ENCODE measurements around the gene SLC25A25. TPM values are rescaled to one million over a fixed set of nuclear protein-coding genes. Genes with fewer than 3 reads are reported as not detected.
A peak's percentile ranks its signal among the peaks of the same experiment; 100 is the strongest.

Gene SLC25A25
- total RNA-seq, 2 experiments from 2014 or later, result 16.9 to 17.7 TPM

DNA sequence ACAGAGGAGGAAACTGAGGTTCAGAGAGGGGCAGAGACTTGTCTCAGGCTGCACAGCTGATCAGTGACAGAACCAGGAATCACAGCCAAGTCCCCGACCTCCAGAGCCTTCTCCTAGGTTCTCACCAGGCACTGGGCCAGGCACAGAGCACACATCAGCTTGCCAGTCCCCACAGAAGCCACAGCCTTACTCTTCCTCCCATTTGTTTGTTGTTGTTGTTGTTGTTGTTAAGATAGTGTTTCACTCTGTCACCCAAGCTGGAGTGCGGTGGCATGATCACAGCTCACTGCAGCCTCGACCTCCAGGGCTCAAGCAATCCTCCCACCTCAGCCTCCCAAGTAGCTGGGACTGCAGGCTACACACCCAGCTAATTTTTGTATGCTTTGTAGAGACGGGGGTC, 42.3 kb upstream of the SLC25A25 start:
- peak; percentile 1 for ATAC-seq (ENCODE audit: poor library complexity)
- TF ChIP-seq, protein P1, sequence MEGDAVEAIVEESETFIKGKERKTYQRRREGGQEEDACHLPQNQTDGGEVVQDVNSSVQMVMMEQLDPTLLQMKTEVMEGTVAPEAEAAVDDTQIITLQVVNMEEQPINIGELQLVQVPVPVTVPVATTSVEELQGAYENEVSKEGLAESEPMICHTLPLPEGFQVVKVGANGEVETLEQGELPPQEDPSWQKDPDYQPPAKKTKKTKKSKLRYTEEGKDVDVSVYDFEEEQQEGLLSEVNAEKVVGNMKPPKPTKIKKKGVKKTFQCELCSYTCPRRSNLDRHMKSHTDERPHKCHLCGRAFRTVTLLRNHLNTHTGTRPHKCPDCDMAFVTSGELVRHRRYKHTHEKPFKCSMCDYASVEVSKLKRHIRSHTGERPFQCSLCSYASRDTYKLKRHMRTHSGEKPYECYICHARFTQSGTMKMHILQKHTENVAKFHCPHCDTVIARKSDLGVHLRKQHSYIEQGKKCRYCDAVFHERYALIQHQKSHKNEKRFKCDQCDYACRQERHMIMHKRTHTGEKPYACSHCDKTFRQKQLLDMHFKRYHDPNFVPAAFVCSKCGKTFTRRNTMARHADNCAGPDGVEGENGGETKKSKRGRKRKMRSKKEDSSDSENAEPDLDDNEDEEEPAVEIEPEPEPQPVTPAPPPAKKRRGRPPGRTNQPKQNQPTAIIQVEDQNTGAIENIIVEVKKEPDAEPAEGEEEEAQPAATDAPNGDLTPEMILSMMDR (IDR thresholded peaks at IDR 0.05), result no peak

DNA sequence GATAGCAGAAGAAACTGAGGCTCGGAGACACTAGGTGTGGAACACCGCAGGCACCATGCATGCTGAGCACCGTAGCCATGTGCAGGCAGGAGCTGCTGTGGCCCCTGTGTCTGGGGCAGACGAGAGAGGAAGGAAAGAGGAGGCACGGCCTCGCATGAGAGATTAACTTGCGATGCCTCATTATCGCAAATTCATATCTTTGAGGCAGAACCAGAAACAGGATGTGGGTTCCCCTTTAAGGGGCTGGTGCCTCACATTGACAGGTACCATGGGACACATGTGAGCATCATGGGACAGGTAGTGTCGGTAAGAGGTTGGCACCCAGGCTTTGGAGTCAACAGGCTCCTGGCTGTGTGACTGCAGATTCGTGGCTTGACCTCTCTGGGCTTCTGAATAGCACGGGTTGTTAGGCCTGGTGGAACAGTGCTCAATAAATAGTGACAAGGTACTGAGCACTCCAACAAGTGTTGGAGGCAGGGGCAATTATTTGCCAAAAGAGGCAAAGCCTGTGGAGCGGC, 41.7 kb upstream of the SLC25A25 start:
- H3K36me3 ChIP-seq (ENCODE audit: insufficient read depth, low read length), result no peaks in the 10 kb centered on the region
- H3K4me1 ChIP-seq (ENCODE audit: insufficient read depth, low read length), result peaks cover 100% of the 10 kb centered on the region
- TF ChIP-seq, protein P1 (IDR thresholded peaks at IDR 0.05), result no peak
- ATAC-seq (ENCODE audit: poor library complexity) (peak; percentile 69), DNase-seq (peak; percentile 75 to 96 (median 81))
- H3K27ac ChIP-seq (ENCODE audit: low read depth in 1 of 2, low read length in 2 of 2), result peak overlapping the region; percentile 93 to 94
- intact Hi-C loops (cut with DNase I, micrococcal nuclease), result loop anchor here in 1 of 2 experiments (1.0 to 2.0 kb wide), 5 partner anchors 19 to 84 kb away; partner anchors contain the start of genes EEIG1 and NAIF1
- peak overlapping the region; percentile 80 for H3K4me3 Mint-ChIP-seq
- H3K27me3 ChIP-seq (ENCODE audit: control insufficient read depth in 1 of 2, insufficient read depth in 2 of 2, low read length in 2 of 2), result no peaks in the 10 kb centered on the region
- CTCF ChIA-PET, result interaction anchor here (0.9 to 6.4 kb wide), 6 partner anchors 9 to 291 kb away, joined by 3 to 41 read pairs (median 4); partner anchors contain the start of genes EEIG1 and TOR2A
- H3K27ac Mint-ChIP-seq, result peak overlapping the region; percentile 94
- H3K9me3 ChIP-seq (ENCODE audit: control insufficient read depth in 1 of 2, insufficient read depth in 1 of 2, low read length in 2 of 2), result no peaks in the 10 kb centered on the region
- H3K9me3 Mint-ChIP-seq, result no peaks in the 10 kb centered on the region
- H3K36me3 Mint-ChIP-seq (ENCODE audit: low read depth), result no peaks in the 10 kb centered on the region
- H3K27me3 Mint-ChIP-seq, result no peaks in the 10 kb centered on the region
- peaks cover 92% of the 10 kb centered on the region for H3K4me1 Mint-ChIP-seq (ENCODE audit: low read depth)
- peak overlapping the region; percentile 50 for H3K4me3 ChIP-seq (ENCODE audit: low read length)
- POLR2A ChIA-PET, result interaction anchor here (0.7 to 21.3 kb wide), 16 partner anchors 8 to 229 kb away, joined by 3 to 1020 read pairs (median 10); partner anchors contain the start of genes EEIG1, NAIF1 and SLC25A25

More for the DNA sequence above, 42.3 kb upstream of the SLC25A25 start:
- no peaks in the 10 kb centered on the region for H3K27me3 Mint-ChIP-seq
- ChIA-PET CTCF (interaction anchor here (0.9 to 6.4 kb wide), 6 partner anchors 9 to 291 kb away, joined by 3 to 41 read pairs (median 4); partner anchors contain the start of gene TOR2A), POLR2A (interaction anchor here (1.0 to 21.3 kb wide), 16 partner anchors 9 to 1010 kb away, joined by 3 to 1020 read pairs (median 10); partner anchors contain the start of genes EEIG1, MIGA2, NAIF1 and SLC25A25)
- Histone ChIP-seq H3K27me3 (ENCODE audit: control insufficient read depth in 1 of 2, insufficient read depth in 2 of 2, low read length in 2 of 2) (no peaks in the 10 kb centered on the region), H3K4me3 (ENCODE audit: low read length) (peak overlapping the region; percentile 50), H3K36me3 (ENCODE audit: insufficient read depth, low read length) (no peaks in the 10 kb centered on the region), H3K27ac (ENCODE audit: low read depth in 1 of 2, low read length in 2 of 2) (peak overlapping the region; percentile 93 to 94), H3K4me1 (ENCODE audit: insufficient read depth, low read length) (peaks cover 100% of the 10 kb centered on the region), H3K9me3 (ENCODE audit: control insufficient read depth in 1 of 2, insufficient read depth in 1 of 2, low read length in 2 of 2) (no peaks in the 10 kb centered on the region)
- peak overlapping the region; percentile 80 for H3K4me3 Mint-ChIP-seq
- no peaks in the 10 kb centered on the region for H3K36me3 Mint-ChIP-seq (ENCODE audit: low read depth)
- H3K9me3 Mint-ChIP-seq, result no peaks in the 10 kb centered on the region
- intact Hi-C loops (cut with DNase I, micrococcal nuclease), result loop anchor here (1.0 to 2.0 kb wide), 6 partner anchors 18 to 83 kb away; partner anchors contain the start of genes EEIG1 (in 1 of the 2) and NAIF1 (in 1 of the 2)
- H3K27ac Mint-ChIP-seq, result peak overlapping the region; percentile 94
- DNase-seq, result peak in 7 of 14 experiments; percentile 25 to 62 (median 47)
- peaks cover 92% of the 10 kb centered on the region for H3K4me1 Mint-ChIP-seq (ENCODE audit: low read depth)

DNA sequence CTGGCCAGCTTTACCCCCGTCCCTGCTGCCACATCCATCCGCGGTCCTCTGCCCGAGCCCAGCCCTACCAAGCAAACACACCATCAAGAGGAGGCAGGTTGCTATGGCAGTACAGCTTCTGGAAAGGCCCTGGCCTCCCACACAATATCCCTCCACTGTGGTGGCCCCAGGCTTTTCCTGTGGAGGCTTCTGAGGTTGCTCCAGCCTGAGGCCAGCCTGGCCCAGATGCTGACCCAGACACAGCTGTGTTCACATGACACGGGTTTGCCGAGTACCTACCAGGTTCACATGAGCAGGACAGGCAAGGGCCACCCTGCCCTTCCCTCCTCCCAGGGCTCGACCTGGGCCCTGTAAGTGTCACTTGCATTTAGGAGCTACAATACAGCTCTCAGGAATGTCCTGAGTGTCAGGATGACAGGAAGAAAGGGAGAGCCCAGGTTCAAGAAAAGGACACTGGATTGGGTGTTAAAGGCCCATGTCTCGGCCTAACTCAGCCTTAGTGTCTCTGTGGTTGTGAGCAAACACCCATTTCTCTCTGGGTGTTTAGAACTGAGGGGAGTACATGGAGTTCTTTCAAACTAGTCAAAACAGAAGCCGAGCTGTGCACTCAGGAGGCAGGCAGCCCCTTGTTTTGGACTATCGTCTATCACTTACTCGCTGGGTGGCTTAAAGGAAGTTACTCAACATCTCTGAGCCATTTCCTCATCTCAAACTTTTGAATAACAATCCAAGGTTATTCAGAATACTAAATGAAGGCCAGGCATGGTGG, 41.1 kb upstream of the SLC25A25 start:
- TF ChIP-seq, protein P1 (IDR thresholded peaks at IDR 0.05), result no peak
- DNase-seq, result peak in 13 of 14 experiments; percentile 30 to 75 (median 48)
- no peaks in the 10 kb centered on the region for H3K36me3 ChIP-seq (ENCODE audit: insufficient read depth, low read length)
- ChIA-PET POLR2A (interaction anchor here (0.6 to 21.3 kb wide), 19 partner anchors 8 to 229 kb away, joined by 3 to 1020 read pairs (median 8); partner anchors contain the start of genes DPM2, EEIG1, NAIF1 and SLC25A25), CTCF (interaction anchor here (0.6 to 6.4 kb wide), 10 partner anchors 8 to 84 kb away, joined by 3 to 41 read pairs (median 4); partner anchors contain the start of genes EEIG1, NAIF1 and SLC25A25)
- Mint-ChIP-seq H3K27me3 (no peaks in the 10 kb centered on the region), H3K36me3 (ENCODE audit: low read depth) (no peaks in the 10 kb centered on the region), H3K4me1 (ENCODE audit: low read depth) (peaks cover 92% of the 10 kb centered on the region), H3K9me3 (no peaks in the 10 kb centered on the region), H3K4me3 (peak overlapping the region; percentile 80), H3K27ac (peak overlapping the region; percentile 94)
- H3K27ac ChIP-seq (ENCODE audit: low read depth in 1 of 2, low read length in 2 of 2), result peak overlapping the region; percentile 93 to 94
- no peaks in the 10 kb centered on the region for H3K9me3 ChIP-seq (ENCODE audit: control insufficient read depth in 1 of 2, insufficient read depth in 1 of 2, low read length in 2 of 2)
- H3K4me1 ChIP-seq (ENCODE audit: insufficient read depth, low read length), result peaks cover 100% of the 10 kb centered on the region
- H3K27me3 ChIP-seq (ENCODE audit: control insufficient read depth in 1 of 2, insufficient read depth in 2 of 2, low read length in 2 of 2), result no peaks in the 10 kb centered on the region
- peak overlapping the region; percentile 50 for H3K4me3 ChIP-seq (ENCODE audit: low read length)
- ATAC-seq (ENCODE audit: poor library complexity), result peak; percentile 10
- intact Hi-C loops (cut with DNase I, micrococcal nuclease), result loop anchor here in 1 of 2 experiments (1.0 to 2.0 kb wide), 5 partner anchors 20 to 84 kb away; partner anchors contain the start of genes EEIG1 and NAIF1
